Measurements from ENCODE around the gene PFKM. TPM values are rescaled to one million over a fixed set of nuclear protein-coding genes. Genes with fewer than 3 reads are reported as not detected.
"Not testable (repeated sequence)": the region's sequence is repeated elsewhere in the genome, so short reads cannot be mapped to it uniquely, and the experiment has no call there.

PFKM gene
- total RNA-seq, 4 donors from 2014 or later = 21.7 to 48.8 (median 32.7) TPM

DNA sequence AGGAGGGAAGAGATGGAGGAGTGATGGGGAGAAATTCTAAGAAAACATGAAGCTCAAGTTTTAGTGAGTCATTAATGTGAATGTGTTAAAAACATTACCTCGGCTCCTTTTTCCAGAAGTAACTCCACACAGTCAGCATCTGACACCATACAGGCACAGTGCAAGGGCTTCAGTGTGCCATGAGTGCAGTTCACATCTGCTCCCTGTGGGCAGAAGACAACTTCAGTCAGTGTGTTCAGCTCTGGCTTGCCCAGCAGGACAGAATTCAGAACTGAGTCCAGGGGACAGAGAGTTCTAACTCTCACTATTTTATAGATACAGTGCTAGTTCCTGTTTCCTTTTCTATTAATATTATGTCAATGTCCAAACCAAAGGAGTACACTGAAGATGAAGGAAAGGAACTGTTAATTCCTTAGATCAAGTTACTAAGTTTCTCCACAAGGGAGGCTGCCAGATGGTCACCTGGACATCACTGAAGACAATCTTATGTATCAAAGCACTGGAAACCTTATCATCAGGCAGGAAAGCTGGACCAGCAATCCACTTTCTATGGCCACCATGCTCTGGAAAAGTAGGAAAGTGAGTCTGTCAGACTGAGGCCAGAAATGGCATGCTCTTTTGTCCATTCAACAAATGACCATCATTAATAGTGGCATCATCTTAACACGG, 32.1 kb downstream of the PFKM start:
- Histone ChIP-seq H3K27me3 (no peaks in the 10 kb centered on the region), H3K9me3 (no peaks in the 10 kb centered on the region), H3K36me3 (peaks cover 0 to 61% (median 23%) of the 10 kb centered on the region in 4 donors), H3K27ac (no peak overlapping the region), H3K4me1 (peaks cover 2 to 14% (median 4%) of the 10 kb centered on the region in 4 donors), H3K4me3 (no peak overlapping the region)
- no peak for DNase-seq
- in situ Hi-C loops (cut with MboI; ENCODE audit: low pct_ligation_motif_present in 1 of 4, low pct_unique_long_range_greater_than_20kb in 1 of 4, low sequenced_read_pairs in 3 of 4) = loop anchor here in 3 of 4 donors (25.0 kb wide), 2 partner anchors 189 to 289 kb away; partner anchors contain the start of gene TMEM106C (in 3 of the 3)
- intact Hi-C loops (cut with DNase I; ENCODE audit: low total_unique reads) = loop anchor here (10.0 kb wide), 1 partner anchor 46 kb away; the partner anchor contains the start of gene SENP1
- TF ChIP-seq POLR2A (IDR thresholded peaks at IDR 0.05) = no peak
- no peak for TF ChIP-seq POLR2AphosphoS5 (IDR thresholded peaks at IDR 0.05)
- TF ChIP-seq, protein P1, sequence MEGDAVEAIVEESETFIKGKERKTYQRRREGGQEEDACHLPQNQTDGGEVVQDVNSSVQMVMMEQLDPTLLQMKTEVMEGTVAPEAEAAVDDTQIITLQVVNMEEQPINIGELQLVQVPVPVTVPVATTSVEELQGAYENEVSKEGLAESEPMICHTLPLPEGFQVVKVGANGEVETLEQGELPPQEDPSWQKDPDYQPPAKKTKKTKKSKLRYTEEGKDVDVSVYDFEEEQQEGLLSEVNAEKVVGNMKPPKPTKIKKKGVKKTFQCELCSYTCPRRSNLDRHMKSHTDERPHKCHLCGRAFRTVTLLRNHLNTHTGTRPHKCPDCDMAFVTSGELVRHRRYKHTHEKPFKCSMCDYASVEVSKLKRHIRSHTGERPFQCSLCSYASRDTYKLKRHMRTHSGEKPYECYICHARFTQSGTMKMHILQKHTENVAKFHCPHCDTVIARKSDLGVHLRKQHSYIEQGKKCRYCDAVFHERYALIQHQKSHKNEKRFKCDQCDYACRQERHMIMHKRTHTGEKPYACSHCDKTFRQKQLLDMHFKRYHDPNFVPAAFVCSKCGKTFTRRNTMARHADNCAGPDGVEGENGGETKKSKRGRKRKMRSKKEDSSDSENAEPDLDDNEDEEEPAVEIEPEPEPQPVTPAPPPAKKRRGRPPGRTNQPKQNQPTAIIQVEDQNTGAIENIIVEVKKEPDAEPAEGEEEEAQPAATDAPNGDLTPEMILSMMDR (IDR thresholded peaks at IDR 0.05) = no peak
- no peak for TF ChIP-seq EP300 (IDR thresholded peaks at IDR 0.05; ENCODE audit: low read depth)
- 71 to 80% methylated on average over 1 to 2 of the region's 2 CpGs for WGBS, 2 donors (ENCODE audit: low coverage in 1 of 2)

DNA sequence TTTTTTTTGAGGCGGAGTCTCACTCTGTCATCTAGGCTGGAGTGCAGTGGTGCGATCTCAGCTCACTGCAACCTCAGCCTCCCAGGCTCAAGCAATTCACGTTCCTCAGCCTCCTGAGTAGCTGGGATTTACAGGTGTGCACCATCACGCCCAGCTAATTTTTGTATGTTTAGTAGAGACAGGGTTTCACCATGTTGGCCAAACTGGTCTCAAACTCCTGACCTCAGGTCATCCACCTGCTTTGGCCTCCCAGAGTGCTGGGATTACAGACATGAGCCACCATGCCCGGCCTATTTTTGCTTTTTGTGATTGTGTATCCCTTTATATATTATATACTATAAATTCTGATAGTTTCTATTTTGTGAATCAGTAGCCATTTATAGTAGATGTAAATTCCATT, 36.6 kb downstream of the PFKM start:
- not testable (repeated sequence) for H3K4me3 ChIP-seq, H3K9me3 ChIP-seq, DNase-seq, H3K27me3 ChIP-seq, H3K27ac ChIP-seq
- 97 to 98% methylated on average over 5 of the region's 5 CpGs for WGBS, 2 donors (ENCODE audit: low coverage in 1 of 2)
- Histone ChIP-seq H3K4me1 (peaks cover 4 to 21% (median 8%) of the 10 kb centered on the region in 4 donors), H3K36me3 (peaks cover 0 to 21% (median 9%) of the 10 kb centered on the region in 4 donors)
- in situ Hi-C loops (cut with MboI; ENCODE audit: low pct_ligation_motif_present in 1 of 4, low pct_unique_long_range_greater_than_20kb in 1 of 4, low sequenced_read_pairs in 3 of 4) = loop anchor here in 3 of 4 donors (25.0 kb wide), 2 partner anchors 193 to 293 kb away; partner anchors contain the start of gene TMEM106C (in 3 of the 3)
- intact Hi-C loops (cut with DNase I; ENCODE audit: low total_unique reads) = loop anchor here (10.0 kb wide), 1 partner anchor 51 kb away; the partner anchor contains the start of gene SENP1

- intact Hi-C loops (cut with DNase I; ENCODE audit: low total_unique reads) (loop anchor here (10.0 kb wide), 1 partner anchor 52 kb away; the partner anchor contains the start of gene SENP1), in situ Hi-C loops (cut with MboI; ENCODE audit: low pct_ligation_motif_present in 1 of 4, low pct_unique_long_range_greater_than_20kb in 1 of 4, low sequenced_read_pairs in 3 of 4) (loop anchor here in 3 of 4 donors (25.0 kb wide), 2 partner anchors 194 to 294 kb away; partner anchors contain the start of gene TMEM106C (in 3 of the 3))
- peaks cover 0 to 13% (median 5%) of the 10 kb centered on the region in 4 donors for H3K36me3 ChIP-seq
- DNase-seq = no peak
- TF ChIP-seq POLR2A (IDR thresholded peaks at IDR 0.05) = no peak
- TF ChIP-seq EP300 (IDR thresholded peaks at IDR 0.05; ENCODE audit: low read depth) = no peak
- TF ChIP-seq, protein P1 (IDR thresholded peaks at IDR 0.05) = no peak
- no peak for TF ChIP-seq POLR2AphosphoS5 (IDR thresholded peaks at IDR 0.05)
- peaks cover 4 to 21% (median 8%) of the 10 kb centered on the region in 4 donors for H3K4me1 ChIP-seq
- peak overlapping the region; percentile 78 to 94 (median 88) for H3K27ac ChIP-seq
- H3K9me3 ChIP-seq = no peaks in the 10 kb centered on the region
- 13 to 31% methylated on average over 5 to 8 of the region's 8 CpGs for WGBS, 2 donors (ENCODE audit: low coverage in 1 of 2)
- peak overlapping the region; percentile 32 to 95 (median 76) for H3K4me3 ChIP-seq
- no peaks in the 10 kb centered on the region for H3K27me3 ChIP-seq
Observed at GRCh38 chr12:48156652-48157017, 37.5 kb downstream of the PFKM start.

DNA sequence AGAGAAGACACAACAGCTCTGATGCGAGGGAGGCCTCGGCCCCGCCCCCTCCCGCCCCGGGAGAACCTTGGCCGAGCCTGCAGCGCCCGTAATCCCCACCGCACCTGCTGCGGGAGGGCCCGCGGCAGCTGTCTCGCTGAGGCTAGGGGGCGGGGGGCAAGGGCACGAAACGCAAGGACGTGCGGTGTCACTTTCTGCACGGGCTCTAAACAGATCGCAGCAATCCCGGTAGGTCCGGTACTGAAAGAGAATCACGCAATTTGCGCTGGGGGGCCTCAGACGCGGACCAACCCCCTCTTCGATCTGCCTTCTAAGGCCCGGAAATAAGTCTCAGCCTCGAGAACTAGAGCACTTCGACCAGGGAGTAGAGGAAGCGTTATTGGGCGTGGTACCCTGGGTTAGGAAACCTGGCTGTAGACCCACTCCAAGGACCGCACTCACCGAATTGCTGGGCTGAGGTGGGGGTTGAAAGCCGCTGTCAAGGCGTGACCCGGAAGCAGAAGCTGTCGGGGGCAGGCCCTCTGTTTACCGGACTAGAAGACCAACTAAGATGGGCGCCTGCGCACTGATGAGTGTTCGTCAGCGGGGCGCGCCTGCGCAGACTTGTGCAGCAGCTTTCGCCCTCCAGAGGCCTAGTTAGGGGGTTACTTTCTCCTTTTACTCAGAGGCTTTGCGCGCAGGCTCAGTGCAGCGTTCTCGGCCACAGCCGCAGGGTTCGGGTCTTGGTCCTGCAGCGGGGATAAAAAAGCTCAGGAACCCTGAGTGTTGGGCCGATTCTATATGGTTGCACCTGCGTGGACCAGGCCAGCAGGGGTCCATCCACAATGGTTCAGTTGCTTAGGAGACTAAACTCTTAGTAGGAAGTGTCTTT, 38.1 kb downstream of the PFKM start, which contains the start of gene ASB8:
Gene ASB8 (minus strand): TSS at position 498 of the 871 bp plus-strand sequence. CDS start 4,019 bp downstream, outside the sequence.
- DNase-seq = peak; percentile 99
- intact Hi-C loops (cut with DNase I; ENCODE audit: low total_unique reads) = loop anchor here (10.0 kb wide), 1 partner anchor 52 kb away; the partner anchor contains the start of gene SENP1
- TF ChIP-seq, protein P1 (IDR thresholded peaks at IDR 0.05) = peak; percentile 35 to 74 (median 50)
- TF ChIP-seq EP300 (IDR thresholded peaks at IDR 0.05; ENCODE audit: low read depth) = no peak
- TF ChIP-seq POLR2A (IDR thresholded peaks at IDR 0.05) = peak; percentile 53
- peak; percentile 47 to 72 (median 60) for TF ChIP-seq POLR2AphosphoS5 (IDR thresholded peaks at IDR 0.05)
- H3K9me3 ChIP-seq = no peaks in the 10 kb centered on the region
- H3K4me1 ChIP-seq = peaks cover 4 to 21% (median 8%) of the 10 kb centered on the region in 4 donors
- 0% methylated on average over 9 to 56 of the region's 56 CpGs for WGBS, 2 donors (ENCODE audit: low coverage in 1 of 2)
- H3K27ac ChIP-seq = peak within 1 kb of the TSS; percentile 78 to 94 (median 88)
- H3K36me3 ChIP-seq = peaks cover 0 to 8% (median 3%) of the 10 kb centered on the region in 4 donors
- no peaks in the 10 kb centered on the region for H3K27me3 ChIP-seq
- in situ Hi-C loops (cut with MboI; ENCODE audit: low pct_ligation_motif_present in 1 of 4, low pct_unique_long_range_greater_than_20kb in 1 of 4, low sequenced_read_pairs in 3 of 4) = loop anchor here in 3 of 4 donors (25.0 kb wide), 2 partner anchors 195 to 295 kb away; partner anchors contain the start of gene TMEM106C (in 3 of the 3)
- peak within 1 kb of the TSS; percentile 32 to 95 (median 76) for H3K4me3 ChIP-seq
